VCaP (cell line): Measurements from ENCODE around the gene KHNYN.

Source experiments
- H3K27ac ChIP-seq: fragments of 450-650 bp; 2 replicates; pipeline ENCODE4 v1.5.1; 2017
- CTCF ChIP-seq: fragments of 450-650 bp; conservative IDR thresholded peaks from 2 replicates; pipeline ENCODE4 v1.5.1; 2017; ENCODE audit warnings: mild to moderate bottlenecking, moderate library complexity

KHNYN gene

DNA sequence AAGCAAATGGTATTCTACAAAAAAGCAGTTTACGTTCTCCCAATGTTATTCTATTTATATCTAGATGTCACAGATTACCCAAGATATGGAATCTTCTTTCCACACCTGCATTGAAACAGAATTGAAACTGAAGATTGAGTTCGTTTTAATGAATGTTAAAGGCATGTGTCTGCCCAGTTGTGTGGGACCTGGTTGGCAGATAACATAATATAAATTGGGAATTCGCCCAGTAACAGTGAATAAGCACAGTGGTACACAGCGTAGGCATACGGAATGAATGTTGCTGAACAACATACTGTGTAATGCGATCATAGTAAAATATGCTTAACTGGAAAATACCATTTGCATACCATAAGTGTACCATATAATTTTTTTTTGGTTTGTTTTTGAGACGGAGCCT is 4.3 kb downstream of the KHNYN start:
- H3K27ac ChIP-seq, result peak overlapping the region; percentile 88
- TF ChIP-seq CTCF, result no peak

DNA sequence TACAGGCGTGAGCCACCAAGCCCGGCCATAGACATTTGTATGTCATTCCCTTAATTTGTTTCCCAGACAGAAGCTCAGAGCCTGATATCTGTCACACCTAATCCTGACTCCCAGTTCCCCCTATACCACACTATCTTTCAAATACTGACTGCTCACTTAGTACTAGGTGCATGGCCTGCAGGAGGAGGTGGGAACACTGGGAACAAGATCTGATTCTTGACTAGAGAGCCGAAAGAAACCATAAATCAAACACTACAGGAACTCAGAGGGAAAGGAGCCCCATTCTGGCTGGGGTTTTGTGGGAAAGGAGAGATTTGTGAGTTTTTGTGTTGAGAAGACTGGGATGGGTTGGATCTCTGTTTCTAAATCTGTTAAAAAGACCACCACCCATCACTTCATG is 4.9 kb downstream of the KHNYN start:
- no peak for TF ChIP-seq CTCF
- H3K27ac ChIP-seq, result peak overlapping the region; percentile 88

GRCh38 chr14:24435192-24435810 is 5.5 kb downstream of the KHNYN start:
- no peak for TF ChIP-seq CTCF
- no peak overlapping the region for H3K27ac ChIP-seq

- TF ChIP-seq CTCF, result no peak
These were observed 6.2 kb downstream of the KHNYN start for GRCh38 chr14:24435998-24436354.

GRCh38 chr14:24436355-24437019 is 6.7 kb downstream of the KHNYN start:
- peak; percentile 84 for TF ChIP-seq CTCF
- no peak overlapping the region for H3K27ac ChIP-seq

More at GRCh38 chr14:24435998-24436354, 6.2 kb downstream of the KHNYN start:
- no peak overlapping the region for H3K27ac ChIP-seq

DNA sequence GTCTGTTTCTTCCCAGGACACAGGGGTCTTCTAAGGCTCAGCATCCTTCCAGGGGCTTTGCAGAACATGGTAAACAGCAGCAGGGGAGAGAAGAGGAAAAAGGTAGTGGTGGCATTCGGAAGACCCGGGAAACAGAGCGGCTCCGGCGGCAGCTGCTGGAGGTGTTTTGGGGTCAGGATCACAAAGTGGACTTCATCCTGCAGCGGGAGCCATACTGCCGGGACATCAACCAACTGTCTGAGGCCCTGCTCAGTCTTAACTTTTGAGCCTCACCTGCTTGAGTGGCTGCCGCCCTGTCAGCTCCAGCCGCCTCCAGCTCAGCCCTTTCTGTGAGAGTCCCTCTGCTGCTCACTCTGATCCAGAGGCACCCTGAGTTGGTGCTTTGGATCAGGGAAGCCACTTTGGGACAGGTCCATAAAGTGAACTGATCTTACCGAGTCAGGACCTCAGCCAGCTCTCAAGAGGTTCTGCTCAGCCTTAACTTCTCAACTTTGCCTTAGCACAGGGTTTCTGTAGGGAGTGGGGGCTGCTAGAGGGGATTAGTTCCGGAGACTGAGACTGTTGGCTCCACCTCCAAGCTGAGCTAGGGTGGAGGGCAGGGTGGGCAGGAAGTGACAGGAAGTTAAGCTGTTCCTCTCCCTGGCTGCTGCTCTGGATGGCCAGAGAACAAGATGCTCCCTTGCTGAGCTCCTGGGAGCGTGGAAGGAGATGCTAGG is 7.4 kb downstream of the KHNYN start:
- peak; percentile 29 for TF ChIP-seq CTCF
- no peak overlapping the region for H3K27ac ChIP-seq

DNA sequence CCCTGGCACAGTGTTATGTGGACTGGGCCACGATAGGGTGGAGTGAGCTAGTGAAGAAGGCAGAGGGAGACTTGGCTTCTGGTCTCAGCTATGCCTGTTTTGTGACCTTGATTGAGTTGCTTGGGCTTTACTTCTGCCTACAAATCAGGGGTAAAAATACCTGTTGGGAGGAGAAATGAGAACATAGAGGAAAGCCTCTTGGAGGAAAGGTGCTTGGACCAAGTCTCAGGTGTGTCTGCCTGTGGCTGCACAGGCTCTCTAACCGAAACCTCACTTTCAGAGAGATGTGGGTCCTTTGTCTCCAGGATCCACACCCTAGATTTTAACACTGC is 7.9 kb downstream of the KHNYN start:
- no peak overlapping the region for H3K27ac ChIP-seq
- TF ChIP-seq CTCF, result no peak
